ENCODE results near the gene ZBTB12.

Gene ZBTB12

DNA sequence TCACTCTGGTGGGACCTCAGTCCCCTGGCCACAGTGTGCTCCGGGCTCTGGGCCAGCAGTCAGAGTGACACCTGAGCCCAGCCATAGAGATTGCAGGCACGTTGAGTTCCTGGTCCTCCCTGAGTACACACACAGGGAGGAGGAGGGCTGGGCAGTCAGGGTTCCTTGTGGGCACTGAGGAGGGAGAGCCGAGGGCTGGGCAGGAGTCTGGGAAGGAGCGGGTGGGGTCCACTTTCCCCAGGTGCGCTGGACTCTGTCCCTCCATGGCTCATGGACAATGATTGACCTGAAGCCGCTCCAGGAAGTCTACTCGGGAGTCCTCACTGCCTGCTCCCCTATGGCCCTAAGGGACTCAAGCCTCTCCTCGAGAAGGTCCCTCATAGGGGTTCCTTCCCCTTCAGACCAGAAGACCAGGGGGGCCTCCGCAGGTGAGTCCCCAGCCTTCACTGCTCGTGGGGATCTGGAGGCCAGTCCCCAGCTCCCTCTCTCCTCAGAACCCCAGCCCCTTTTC, 24.2 kb downstream of the ZBTB12 start:
- H3K4me1 ChIP-seq (ENCODE audit: control insufficient read depth in 2 of 2, insufficient read depth in 2 of 2, low read length in 2 of 2), result peaks cover 31 to 46% of the 10 kb centered on the region in 2 donors
- H3K27me3 ChIP-seq (ENCODE audit: control insufficient read depth in 2 of 2, insufficient read depth in 2 of 2, low read length in 2 of 2), result no peaks in the 10 kb centered on the region
- H3K9me3 ChIP-seq (ENCODE audit: control insufficient read depth in 2 of 2, low read length in 2 of 2), result no peaks in the 10 kb centered on the region
- H3K36me3 ChIP-seq (ENCODE audit: control insufficient read depth in 2 of 2, insufficient read depth in 2 of 2, low read length in 2 of 2), result peaks cover 41 to 42% of the 10 kb centered on the region in 2 donors
- H3K4me3 ChIP-seq (ENCODE audit: low read length in 2 of 2), result peak overlapping the region; percentile 85 to 89
- peak overlapping the region; percentile 94 to 96 for H3K9ac ChIP-seq (ENCODE audit: low read depth in 1 of 2, low read length in 2 of 2)
- H3K27ac ChIP-seq (ENCODE audit: low read depth in 2 of 2, low read length in 2 of 2), result peak overlapping the region; percentile 98 to 99

DNA sequence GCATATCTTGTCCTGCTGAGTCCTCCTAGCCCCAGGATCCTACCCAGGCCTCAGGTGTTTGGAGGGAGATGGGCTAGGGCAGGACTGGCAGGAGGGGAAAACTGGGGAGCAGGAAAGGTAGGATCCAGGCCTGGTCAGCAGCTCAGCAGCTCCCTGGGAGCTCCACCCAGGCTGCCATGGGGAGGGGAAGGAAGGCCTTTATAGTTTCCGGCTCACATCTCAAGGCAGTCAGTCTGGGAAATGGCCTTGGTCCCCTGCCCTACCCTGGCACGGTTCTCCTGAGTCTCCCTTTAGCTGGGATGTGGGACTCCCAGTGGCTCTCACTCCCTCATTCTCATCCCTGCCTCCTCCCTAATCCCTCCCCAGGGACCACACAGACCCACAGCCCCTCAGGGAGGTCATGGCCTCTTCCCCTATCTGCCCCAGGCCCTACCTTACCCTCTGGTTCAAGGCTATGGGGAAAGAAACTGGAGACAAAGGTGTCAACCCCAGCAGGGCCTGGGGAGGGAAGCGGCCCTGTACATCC, 24.7 kb downstream of the ZBTB12 start:
- H3K4me1 ChIP-seq (ENCODE audit: control insufficient read depth in 2 of 2, insufficient read depth in 2 of 2, low read length in 2 of 2), result peaks cover 31 to 46% of the 10 kb centered on the region in 2 donors
- H3K4me3 ChIP-seq (ENCODE audit: low read length in 2 of 2), result peak overlapping the region; percentile 81 to 85
- H3K9ac ChIP-seq (ENCODE audit: low read depth in 1 of 2, low read length in 2 of 2), result peak overlapping the region; percentile 75 to 96
- H3K9me3 ChIP-seq (ENCODE audit: control insufficient read depth in 2 of 2, low read length in 2 of 2), result no peaks in the 10 kb centered on the region
- H3K27ac ChIP-seq (ENCODE audit: low read depth in 2 of 2, low read length in 2 of 2), result peak overlapping the region; percentile 98 to 99
- H3K27me3 ChIP-seq (ENCODE audit: control insufficient read depth in 2 of 2, insufficient read depth in 2 of 2, low read length in 2 of 2), result no peaks in the 10 kb centered on the region
- H3K36me3 ChIP-seq (ENCODE audit: control insufficient read depth in 2 of 2, insufficient read depth in 2 of 2, low read length in 2 of 2), result peaks cover 37 to 41% of the 10 kb centered on the region in 2 donors

DNA sequence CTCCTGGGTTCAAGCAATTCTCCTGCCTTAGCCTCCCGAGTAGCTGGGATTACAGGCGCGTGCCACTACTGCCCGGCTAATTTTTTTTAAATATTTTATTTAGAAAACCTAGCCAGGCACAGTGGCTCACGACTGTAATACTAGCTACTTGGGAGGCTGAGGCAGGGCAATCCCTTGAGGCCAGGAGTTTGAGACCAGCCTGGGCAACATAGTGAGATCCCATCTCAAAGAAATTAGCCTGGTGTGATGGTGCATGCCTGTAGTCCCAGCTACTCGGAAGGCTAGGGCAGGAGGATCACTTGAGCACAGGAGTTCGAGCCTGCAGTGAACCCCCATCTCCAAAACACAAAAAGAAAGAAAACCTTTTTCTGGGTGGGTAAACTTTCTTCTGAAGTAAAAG, 25.5 kb downstream of the ZBTB12 start:
- Histone ChIP-seq H3K4me3 (ENCODE audit: low read length in 2 of 2) (peak overlapping the region; percentile 81 to 85), H3K9ac (ENCODE audit: low read depth in 1 of 2, low read length in 2 of 2) (peak overlapping the region; percentile 75 to 96), H3K27me3 (ENCODE audit: control insufficient read depth in 2 of 2, insufficient read depth in 2 of 2, low read length in 2 of 2) (no peaks in the 10 kb centered on the region), H3K36me3 (ENCODE audit: control insufficient read depth in 2 of 2, insufficient read depth in 2 of 2, low read length in 2 of 2) (peaks cover 34 to 43% of the 10 kb centered on the region in 2 donors), H3K4me1 (ENCODE audit: control insufficient read depth in 2 of 2, insufficient read depth in 2 of 2, low read length in 2 of 2) (peaks cover 31 to 46% of the 10 kb centered on the region in 2 donors), H3K9me3 (ENCODE audit: control insufficient read depth in 2 of 2, low read length in 2 of 2) (no peaks in the 10 kb centered on the region), H3K27ac (ENCODE audit: low read depth in 2 of 2, low read length in 2 of 2) (peak overlapping the region; percentile 98 to 99)

DNA sequence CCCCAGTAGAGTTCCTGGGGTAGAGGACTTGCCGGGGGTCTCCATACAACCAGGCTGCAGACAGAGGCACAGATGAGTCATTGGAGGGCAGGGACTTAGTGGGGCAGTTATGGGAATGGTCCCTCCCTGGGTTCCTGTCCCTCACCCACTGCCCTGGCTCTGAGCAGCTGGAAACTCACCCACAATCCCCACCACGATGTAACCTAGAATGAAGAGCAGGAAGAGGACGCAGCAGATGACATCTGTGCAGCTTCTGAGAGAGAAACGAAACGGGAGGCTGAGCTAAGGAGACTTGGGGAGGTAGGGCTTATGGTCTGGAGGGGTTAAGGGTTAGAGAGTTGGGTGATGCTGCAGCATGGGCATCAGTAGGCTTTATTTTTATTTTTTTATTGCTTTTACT, 26.0 kb downstream of the ZBTB12 start:
- H3K27me3 ChIP-seq (ENCODE audit: control insufficient read depth in 2 of 2, insufficient read depth in 2 of 2, low read length in 2 of 2), result no peaks in the 10 kb centered on the region
- no peaks in the 10 kb centered on the region for H3K9me3 ChIP-seq (ENCODE audit: control insufficient read depth in 2 of 2, low read length in 2 of 2)
- H3K36me3 ChIP-seq (ENCODE audit: control insufficient read depth in 2 of 2, insufficient read depth in 2 of 2, low read length in 2 of 2), result peaks cover 31 to 43% of the 10 kb centered on the region in 2 donors
- peak overlapping the region in 1 of 2 donors; percentile 59 for H3K9ac ChIP-seq (ENCODE audit: low read depth in 1 of 2, low read length in 2 of 2)
- peak overlapping the region in 1 of 2 donors; percentile 51 for H3K4me3 ChIP-seq (ENCODE audit: low read length in 2 of 2)
- H3K27ac ChIP-seq (ENCODE audit: low read depth in 2 of 2, low read length in 2 of 2), result peak overlapping the region; percentile 54 to 82
- peaks cover 31 to 46% of the 10 kb centered on the region in 2 donors for H3K4me1 ChIP-seq (ENCODE audit: control insufficient read depth in 2 of 2, insufficient read depth in 2 of 2, low read length in 2 of 2)

DNA sequence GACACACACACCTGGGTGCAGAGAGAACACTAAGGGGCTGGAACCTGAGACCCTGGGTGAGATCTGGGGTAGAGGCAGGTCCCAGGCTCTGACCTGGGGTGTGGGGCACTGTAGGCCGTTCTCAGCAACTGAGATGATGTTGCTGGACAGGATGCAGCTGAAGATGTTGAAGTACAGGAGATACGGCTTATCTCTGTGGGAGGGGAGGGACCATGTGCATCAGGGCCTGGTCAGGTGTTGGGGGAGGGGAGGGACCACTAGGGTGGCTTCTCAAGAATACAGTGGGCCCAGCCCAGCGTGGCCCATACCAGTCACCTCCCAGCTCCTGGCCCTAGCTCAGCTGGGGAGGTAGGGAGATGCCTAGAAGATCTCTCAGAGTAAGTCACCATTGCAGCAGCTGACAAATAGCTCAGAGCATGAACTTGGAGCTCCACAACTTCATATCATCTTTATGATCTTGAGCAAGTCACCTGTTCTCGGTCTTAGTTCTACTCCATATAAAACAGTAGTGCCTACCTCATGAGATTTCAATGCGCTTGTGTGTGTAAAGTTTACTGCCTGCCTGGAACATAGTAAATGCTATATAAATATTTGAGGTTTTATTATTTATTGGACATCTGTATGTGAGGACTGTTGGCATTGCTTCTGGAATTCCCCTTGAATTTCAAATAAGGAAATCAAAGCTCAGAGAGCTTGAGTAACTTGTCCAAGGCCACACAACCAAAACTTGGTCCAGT, 26.9 kb downstream of the ZBTB12 start:
- Histone ChIP-seq H3K27me3 (ENCODE audit: control insufficient read depth in 2 of 2, insufficient read depth in 2 of 2, low read length in 2 of 2) (no peaks in the 10 kb centered on the region), H3K4me3 (ENCODE audit: low read length in 2 of 2) (peak overlapping the region in 1 of 2 donors; percentile 25), H3K4me1 (ENCODE audit: control insufficient read depth in 2 of 2, insufficient read depth in 2 of 2, low read length in 2 of 2) (peaks cover 31 to 40% of the 10 kb centered on the region in 2 donors), H3K36me3 (ENCODE audit: control insufficient read depth in 2 of 2, insufficient read depth in 2 of 2, low read length in 2 of 2) (peaks cover 32 to 42% of the 10 kb centered on the region in 2 donors), H3K9ac (ENCODE audit: low read depth in 1 of 2, low read length in 2 of 2) (peak overlapping the region in 1 of 2 donors; percentile 59), H3K27ac (ENCODE audit: low read depth in 2 of 2, low read length in 2 of 2) (peak overlapping the region; percentile 54 to 82), H3K9me3 (ENCODE audit: control insufficient read depth in 2 of 2, low read length in 2 of 2) (no peaks in the 10 kb centered on the region)

DNA sequence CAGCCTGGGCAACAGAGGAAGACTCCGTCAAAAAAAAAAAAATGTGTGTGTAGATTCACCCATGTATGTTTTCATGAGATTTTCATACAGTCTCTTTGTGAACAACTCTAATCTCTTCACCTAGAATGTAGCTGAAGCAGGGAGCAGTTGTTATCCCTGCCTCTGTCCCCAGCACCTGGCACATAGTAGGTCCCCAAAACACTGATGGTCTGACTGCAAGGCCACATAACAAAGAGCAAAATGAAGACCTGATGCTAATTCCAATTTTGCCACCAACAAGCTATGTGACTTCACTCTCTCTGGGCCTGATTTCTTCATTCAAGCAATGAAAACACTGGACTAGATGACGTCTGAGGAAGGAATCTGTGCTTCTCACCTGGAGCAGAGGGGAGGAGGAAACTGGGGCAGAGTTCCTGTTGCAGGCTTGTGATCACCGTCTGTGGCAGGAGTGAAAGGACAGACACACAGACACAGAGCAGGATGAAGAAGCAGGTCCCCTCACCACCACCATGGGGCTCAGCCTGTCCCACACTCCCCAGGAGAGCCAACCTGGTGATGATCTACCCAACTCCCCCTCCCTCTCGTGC, 27.7 kb downstream of the ZBTB12 start:
- peaks cover 25 to 32% of the 10 kb centered on the region in 2 donors for H3K4me1 ChIP-seq (ENCODE audit: control insufficient read depth in 2 of 2, insufficient read depth in 2 of 2, low read length in 2 of 2)
- H3K9ac ChIP-seq (ENCODE audit: low read depth in 1 of 2, low read length in 2 of 2), result peak overlapping the region; percentile 14 to 50
- H3K27ac ChIP-seq (ENCODE audit: low read depth in 2 of 2, low read length in 2 of 2), result peak overlapping the region; percentile 26 to 76

DNA sequence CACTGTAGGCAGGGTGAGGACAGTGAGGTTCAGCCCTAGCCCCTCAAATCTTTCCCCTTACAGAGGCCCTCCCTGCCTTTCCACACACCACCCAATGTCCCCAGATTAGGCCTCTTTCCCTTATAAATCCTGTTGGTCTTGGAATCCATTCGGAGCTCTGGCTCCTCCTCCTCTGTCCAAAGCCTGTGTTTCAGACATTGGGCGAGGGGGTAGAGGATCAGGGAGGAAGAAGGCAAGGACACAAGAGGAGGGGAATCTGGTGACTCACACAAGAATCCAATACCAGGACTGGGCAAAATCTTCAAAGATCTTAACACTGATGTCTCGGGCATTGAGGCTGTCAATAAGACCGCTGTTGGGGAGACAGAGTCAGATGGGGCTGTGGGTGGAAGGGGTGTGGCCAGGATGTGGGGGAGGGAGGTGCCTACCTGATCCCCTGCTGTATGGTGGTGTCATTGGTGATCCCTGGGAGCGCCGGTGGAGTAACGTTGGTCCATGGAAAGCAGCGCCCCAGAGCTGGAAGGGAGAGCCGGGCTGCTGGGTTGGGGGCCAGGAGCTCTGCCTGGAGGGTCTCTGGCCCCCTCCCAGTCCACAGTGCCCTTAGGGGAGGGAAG, 30.7 kb downstream of the ZBTB12 start:
- Histone ChIP-seq H3K9me3 (ENCODE audit: control insufficient read depth in 2 of 2, low read length in 2 of 2) (no peaks in the 10 kb centered on the region), H3K4me3 (ENCODE audit: low read length in 2 of 2) (no peak overlapping the region), H3K9ac (ENCODE audit: low read depth in 1 of 2, low read length in 2 of 2) (no peak overlapping the region), H3K4me1 (ENCODE audit: control insufficient read depth in 2 of 2, insufficient read depth in 2 of 2, low read length in 2 of 2) (peaks cover 17 to 21% of the 10 kb centered on the region in 2 donors), H3K36me3 (ENCODE audit: control insufficient read depth in 2 of 2, insufficient read depth in 2 of 2, low read length in 2 of 2) (peaks cover 52 to 55% of the 10 kb centered on the region in 2 donors), H3K27ac (ENCODE audit: low read depth in 2 of 2, low read length in 2 of 2) (no peak overlapping the region), H3K27me3 (ENCODE audit: control insufficient read depth in 2 of 2, insufficient read depth in 2 of 2, low read length in 2 of 2) (no peaks in the 10 kb centered on the region)

More for the DNA sequence above, 27.7 kb downstream of the ZBTB12 start:
- Histone ChIP-seq H3K4me3 (ENCODE audit: low read length in 2 of 2) (no peak overlapping the region), H3K27me3 (ENCODE audit: control insufficient read depth in 2 of 2, insufficient read depth in 2 of 2, low read length in 2 of 2) (no peaks in the 10 kb centered on the region), H3K9me3 (ENCODE audit: control insufficient read depth in 2 of 2, low read length in 2 of 2) (no peaks in the 10 kb centered on the region), H3K36me3 (ENCODE audit: control insufficient read depth in 2 of 2, insufficient read depth in 2 of 2, low read length in 2 of 2) (peaks cover 37 to 42% of the 10 kb centered on the region in 2 donors)

DNA sequence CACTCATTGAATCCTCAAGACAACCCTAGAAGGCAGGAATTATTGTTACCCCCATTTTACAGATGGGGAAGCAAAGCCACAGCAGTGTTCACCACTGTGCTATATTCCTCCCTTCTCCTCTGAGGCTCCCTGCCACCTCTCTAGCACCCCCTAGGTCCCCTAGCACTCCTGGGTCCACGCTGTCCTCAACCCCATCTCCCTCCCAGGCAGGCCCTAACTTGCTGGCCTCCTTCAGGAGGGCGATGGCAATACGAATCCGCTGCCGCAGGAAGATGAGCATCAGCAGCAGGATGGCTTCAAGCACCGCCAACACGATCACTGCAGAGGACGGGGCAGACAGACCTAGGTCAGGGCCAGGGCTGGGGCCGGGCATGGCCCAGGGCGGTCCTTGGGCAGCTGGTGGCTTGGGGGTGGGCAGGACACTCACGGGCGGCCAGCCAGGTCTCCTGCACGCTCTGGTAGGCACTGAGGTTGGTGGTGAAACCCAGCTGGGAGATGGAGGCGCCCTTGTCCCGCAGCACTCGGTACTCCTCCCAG, 31.4 kb downstream of the ZBTB12 start:
- no peak overlapping the region for H3K9ac ChIP-seq (ENCODE audit: low read depth in 1 of 2, low read length in 2 of 2)
- no peak overlapping the region for H3K4me3 ChIP-seq (ENCODE audit: low read length in 2 of 2)
- no peaks in the 10 kb centered on the region for H3K9me3 ChIP-seq (ENCODE audit: control insufficient read depth in 2 of 2, low read length in 2 of 2)
- no peaks in the 10 kb centered on the region for H3K27me3 ChIP-seq (ENCODE audit: control insufficient read depth in 2 of 2, insufficient read depth in 2 of 2, low read length in 2 of 2)
- peaks cover 11 to 14% of the 10 kb centered on the region in 2 donors for H3K4me1 ChIP-seq (ENCODE audit: control insufficient read depth in 2 of 2, insufficient read depth in 2 of 2, low read length in 2 of 2)
- H3K36me3 ChIP-seq (ENCODE audit: control insufficient read depth in 2 of 2, insufficient read depth in 2 of 2, low read length in 2 of 2), result peaks cover 53 to 55% of the 10 kb centered on the region in 2 donors
- no peak overlapping the region for H3K27ac ChIP-seq (ENCODE audit: low read depth in 2 of 2, low read length in 2 of 2)

DNA sequence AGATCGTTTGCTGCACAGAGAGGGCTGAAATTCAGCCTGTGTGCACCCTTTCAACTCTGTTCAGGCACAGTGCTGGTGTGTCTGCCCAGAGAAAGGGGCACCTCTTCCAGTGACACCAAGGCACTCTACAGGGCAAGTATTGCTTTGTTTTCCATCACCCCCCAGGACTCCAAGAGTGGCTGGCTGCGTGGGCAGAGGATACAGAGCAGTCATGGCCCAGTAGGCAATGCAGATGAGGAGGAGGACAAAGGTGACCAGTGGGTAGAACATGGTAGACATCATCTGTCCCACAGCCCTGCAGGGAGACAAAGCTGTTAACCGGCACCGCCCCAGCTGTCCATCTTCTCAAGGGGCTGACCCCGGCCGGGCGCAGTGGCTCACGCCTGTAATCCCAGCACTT, 32.5 kb downstream of the ZBTB12 start:
- Histone ChIP-seq H3K4me3 (ENCODE audit: low read length in 2 of 2) (no peak overlapping the region), H3K27me3 (ENCODE audit: control insufficient read depth in 2 of 2, insufficient read depth in 2 of 2, low read length in 2 of 2) (no peaks in the 10 kb centered on the region), H3K27ac (ENCODE audit: low read depth in 2 of 2, low read length in 2 of 2) (no peak overlapping the region), H3K9me3 (ENCODE audit: control insufficient read depth in 2 of 2, low read length in 2 of 2) (no peaks in the 10 kb centered on the region), H3K9ac (ENCODE audit: low read depth in 1 of 2, low read length in 2 of 2) (no peak overlapping the region), H3K36me3 (ENCODE audit: control insufficient read depth in 2 of 2, insufficient read depth in 2 of 2, low read length in 2 of 2) (peaks cover 52 to 55% of the 10 kb centered on the region in 2 donors), H3K4me1 (ENCODE audit: control insufficient read depth in 2 of 2, insufficient read depth in 2 of 2, low read length in 2 of 2) (peaks cover 3 to 4% of the 10 kb centered on the region in 2 donors)

Data from mucosa of rectum (tissue), 2 donors.